ENCODE results near the gene PAQR4.

PAQR4 gene

DNA sequence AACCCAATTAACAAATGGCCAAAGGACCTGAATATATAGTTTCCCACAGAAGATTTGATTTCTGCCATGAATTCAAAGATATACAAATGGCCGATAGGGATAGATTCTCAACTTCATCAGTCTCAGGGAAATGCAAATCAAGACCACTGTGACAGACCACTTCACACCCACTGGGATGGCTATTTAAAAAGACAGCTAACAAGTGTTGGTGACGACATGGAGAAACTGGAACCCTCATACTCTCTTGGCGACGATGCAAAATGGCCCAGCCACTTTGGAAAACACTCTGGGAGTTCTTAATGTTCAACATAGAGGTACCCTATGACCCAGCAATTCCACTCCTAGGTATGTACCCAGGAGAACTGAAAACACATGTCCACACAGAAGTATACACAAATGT is 22.5 kb upstream of the PAQR4 start:
- no peak for DNase-seq

DNA sequence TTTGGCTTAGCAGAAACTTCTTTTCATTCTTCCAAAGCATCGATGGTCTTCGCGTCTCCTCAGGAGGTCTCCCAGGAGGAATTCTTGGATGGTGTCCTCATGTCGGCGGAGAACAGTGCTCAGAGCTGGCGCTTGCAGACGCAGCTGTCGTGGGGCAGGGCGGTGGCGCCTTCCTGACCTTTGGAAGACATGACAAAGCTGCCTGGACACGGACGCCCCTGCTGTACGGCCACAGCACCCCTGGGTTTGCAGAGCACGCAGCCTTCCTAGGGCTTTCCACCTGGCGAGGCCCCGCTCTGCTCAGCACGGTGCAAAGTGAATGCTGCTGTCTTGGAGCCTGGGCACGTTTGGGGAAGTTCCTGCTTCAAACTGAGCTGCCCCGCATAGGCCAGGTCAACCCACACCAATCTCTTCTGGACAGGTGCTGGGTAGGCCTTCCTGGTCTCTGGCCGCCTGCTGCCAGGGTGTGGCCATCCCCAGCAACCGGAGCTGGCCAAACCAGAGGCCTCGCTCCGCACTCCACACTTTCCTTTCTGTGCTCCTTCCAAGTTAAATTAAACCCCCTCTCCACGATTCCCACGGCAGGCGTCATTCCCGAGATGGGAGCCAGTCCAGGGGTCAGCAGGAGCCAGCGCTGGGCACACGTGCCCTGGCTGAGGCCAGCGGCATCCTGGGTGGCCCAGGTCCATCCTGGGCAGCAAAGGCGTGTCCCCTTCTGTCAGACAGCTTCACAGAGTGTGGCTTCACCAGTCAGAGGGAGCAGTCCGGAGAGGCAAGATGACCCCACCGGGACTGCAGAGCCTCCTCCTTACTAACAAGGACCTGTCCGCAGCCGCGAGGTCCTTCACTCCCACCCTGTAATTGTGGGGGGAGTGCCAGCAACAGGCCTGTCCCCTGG is 20.1 kb upstream of the PAQR4 start:
- no peak for DNase-seq

DNA sequence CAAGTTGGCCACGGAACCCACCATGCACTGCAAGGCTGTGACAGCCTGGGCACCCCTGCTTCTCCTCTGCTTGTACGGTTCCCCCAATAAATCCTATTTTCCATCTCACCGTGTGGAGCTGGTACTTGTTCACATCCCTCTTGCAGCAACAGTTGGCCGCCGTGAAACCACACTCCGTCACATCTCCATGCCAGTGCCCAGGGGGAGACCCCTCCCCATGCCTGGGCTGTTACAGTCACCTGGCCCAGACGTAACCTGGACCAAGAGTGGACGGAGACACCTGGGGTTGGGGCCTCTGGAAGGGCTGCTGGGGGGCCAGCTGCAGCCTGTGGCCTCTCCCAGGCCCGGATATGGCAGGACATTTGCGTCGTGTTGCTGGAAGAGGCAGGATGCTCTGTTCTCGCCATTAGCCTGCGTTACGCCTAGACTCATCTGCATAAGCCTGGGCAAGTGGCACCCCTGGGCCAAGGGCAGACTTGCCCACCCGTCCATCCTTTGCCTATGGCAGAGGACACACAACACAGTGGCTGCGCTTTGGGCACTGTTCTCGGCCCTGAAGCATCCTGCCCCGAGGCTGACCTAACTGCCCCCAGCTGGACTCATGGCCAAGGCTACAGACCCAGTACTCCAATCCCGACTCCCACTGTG is 19.3 kb upstream of the PAQR4 start:
- no peak for DNase-seq

DNA sequence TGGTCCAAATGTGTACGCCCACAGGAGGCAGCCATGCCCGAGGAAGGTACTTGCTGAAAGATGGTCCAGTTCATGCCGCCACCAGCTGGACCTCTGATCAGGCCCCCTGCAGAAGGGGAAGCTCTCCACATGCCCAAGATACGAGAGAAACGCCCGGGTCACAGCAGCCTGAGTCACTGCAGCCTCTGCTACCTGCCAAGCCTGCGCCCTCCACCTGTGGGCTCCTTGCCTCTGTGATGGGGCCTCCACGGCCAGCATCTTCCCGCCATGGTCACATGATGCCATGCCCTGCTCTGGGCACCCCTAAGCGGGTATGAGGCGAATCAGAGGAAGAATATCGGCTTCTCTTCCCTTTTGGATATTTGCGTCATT is 18.8 kb upstream of the PAQR4 start:
- DNase-seq, result no peak

DNA sequence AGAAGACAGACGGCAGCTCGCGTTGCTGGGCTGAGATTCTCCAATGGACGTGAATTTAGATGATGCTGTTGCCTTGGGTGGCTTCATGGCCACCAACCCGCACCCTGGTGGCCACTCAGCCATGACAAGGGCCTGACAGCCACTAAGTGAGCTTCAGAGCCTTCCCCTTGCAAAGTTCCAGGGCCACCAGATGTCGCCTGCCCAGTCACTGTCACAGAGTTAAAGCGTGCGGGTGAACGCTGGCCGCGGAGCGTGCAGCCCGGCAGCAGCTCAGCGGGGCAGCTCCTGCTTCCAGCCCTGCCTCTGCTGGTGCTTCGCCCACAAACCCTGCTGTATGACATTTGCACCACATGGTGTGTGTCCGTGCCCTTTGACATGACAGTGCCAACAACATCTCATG is 18.4 kb upstream of the PAQR4 start:
- no peak for DNase-seq

DNA sequence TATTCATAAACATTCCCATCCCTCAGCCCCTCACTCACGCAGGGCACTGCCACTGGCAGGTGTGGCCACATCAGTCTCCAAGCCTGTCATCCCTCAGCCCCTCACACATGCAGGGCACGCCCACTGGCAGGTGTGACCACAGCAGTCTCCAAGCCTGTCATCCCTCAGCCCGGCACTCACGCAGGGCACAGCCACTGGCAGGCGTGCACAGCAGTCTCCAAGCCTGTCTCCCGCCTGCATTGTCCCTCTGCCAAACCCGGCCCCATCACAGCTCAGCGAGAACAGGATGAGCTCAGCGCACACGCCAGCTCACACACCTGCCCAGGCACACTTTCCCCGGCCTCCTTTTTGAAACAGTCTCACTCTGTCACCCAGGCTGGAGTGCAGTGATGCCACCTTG is 16.5 kb upstream of the PAQR4 start:
- no peak for DNase-seq

DNA sequence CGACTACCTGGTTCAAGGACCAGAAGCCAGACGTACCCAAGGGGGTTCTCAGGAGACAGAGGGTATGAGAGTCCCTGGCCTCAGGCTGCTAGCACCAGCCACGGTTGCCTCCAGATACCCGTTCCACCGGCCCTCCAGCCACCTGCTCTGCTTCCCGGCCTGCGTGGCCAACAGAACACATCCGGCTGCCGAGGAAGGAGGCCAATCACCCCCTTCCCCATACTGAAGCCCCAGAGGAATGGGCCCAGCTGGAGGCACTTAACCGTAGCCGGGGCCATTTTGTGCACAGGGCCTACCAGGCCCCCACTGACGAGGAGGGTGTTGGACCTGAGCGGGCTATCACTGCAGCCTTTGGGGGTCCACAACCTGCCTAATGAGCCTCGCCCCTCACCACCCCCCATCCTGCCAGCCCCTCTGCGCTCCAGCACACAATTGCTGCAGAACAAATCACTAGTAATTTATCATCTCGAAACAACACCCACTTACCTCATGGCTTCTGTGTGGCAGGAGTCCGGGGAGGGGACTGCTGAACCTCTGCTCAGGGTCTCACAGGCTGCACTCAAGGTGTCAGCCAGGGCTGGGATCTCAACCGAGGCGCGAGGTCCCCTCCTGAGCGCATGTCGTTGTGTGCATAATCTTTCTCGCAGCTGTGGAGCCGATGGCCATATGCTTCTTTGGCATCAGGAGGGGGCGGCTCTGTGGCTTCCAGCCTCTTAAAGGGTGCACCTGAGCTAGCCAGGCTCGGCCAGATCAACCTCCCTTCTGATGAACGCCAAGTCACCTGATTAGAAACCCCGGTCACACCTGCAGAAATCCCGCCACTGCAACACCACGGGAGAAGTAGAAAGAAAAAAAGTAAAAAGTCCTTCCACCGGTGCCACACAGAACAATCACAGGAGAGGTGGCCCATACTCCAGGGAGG is 15.2 kb upstream of the PAQR4 start:
- DNase-seq, result no peak

DNA sequence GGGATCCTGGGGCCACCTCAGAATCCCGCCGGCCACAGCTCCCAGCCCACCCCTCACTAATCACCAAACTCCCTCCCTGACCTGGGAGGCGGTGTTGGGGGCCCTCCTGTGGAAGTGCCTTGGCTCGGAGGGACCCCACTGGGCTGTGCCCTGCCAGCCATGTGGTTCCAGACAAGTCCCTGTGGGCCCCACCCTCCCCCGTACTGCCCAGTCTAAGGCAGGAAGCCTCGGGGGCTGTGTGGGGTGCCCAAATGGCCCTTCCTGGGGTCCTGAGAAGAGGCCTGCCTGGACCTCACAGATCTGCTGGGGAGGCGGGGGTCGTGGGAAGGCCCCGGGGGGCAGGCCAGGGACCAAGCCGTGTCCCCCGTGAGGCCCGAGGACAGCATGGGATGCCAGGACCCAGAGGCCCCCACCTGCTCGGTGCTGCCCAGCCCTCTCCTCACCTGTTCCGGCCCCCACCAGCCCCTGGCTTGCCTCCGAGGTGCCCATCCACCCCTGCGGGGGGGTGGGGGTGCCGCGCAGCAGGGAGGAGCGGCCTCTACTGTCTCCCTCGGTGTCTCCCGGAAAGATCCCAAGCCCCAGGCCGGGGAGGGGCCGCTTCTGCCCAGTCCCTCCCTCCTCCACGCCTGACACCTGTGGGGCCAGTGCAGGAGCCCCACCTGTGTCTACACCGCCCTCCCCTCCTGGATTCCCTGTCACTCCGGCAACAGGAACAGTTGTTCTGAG is 14.3 kb upstream of the PAQR4 start:
- no peak for DNase-seq

DNA sequence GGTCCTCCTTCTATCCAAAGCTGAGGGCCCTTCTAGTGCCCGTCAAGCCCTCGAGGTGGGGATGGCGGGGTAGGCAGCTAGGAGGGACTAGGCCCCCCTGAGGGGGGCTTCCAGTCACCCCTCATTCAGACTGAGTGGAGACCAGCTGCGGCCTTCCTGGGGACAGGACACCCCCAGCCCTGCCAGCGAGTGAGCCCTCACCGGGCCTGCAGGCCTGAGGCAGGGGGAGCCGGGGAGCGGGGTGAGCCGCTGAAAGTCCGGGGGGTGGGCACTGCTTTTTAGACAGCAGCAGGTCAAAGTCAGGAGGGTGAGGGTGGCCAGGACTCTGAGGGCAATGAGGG is 13.7 kb upstream of the PAQR4 start:
- no peak for DNase-seq

DNA sequence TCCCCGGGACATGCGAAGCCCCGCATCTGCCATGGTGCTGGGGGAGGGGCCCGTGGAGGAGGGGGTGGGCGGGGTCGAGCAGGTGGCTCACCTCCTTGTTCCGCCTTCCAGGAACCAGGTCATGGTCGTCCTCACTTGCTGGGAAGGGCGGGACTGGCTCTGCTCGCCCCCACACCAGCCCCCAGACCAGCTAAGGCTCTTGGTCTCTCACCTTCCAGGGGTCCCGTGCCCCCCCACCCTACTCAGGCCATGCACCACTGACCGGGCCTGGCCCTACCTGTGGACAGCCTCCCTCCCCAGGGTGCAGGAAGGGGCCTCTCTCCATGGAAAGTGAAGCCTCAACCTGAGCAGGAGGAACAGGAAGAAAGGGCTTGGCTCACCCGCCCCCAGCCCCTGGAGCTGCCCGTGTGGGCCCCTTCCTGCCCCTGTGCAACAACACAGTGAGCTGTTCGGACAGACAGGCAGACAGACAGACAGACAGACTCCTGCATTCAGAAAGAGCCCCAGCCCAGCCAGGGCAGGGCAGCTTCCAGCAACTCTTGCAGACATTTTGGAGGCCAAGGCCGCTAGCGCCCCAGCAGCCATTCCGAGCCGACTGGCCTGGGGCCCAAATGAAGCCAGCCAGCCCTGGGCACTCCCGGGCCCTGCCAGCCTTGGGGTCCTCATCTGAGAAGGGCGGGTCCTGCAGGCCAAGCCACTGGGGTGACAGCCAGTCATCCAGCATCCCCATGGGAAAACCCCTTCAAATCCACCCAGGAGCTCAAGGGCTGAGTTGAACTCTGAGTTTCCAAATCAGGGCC is 13.2 kb upstream of the PAQR4 start:
- peak; percentile 89 for DNase-seq

DNA sequence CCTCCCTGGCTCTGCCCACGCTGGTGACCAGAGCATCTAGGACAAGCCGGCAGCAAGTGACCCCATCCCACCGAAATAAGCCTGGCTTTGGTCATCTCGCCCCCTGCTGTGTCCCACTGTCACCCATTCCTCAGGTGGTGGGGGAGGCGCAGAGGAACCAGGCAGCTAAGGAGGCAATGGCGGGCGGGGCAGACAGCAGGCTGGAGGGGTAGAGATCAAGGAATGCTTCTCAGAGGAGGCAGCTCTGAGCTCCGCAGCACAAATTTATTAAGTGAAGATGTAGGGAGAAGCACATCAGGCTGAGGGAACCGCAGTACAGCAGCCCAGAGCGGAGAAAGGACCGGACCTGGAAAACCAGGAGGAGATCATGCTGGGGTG is 12.6 kb upstream of the PAQR4 start:
- no peak for DNase-seq

DNA sequence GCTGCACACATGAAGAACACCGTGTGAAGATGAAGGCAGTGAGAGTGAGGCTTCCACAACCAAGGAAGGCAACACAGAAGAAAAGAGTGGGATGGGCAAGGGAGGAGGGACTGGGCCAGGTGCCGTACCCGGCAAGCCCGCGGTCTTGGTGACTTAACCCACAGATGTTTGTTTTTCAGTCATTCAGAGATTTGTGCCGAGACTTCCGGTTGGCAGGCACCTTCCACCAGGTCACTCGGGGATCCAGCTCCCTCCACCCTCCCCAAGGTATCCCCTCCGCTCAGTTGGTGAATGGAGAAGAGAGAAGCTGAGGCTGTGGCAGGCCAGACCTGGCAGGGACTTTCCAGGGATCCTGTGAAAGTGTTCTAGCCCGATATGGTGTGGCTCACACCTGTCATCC is 9.9 kb upstream of the PAQR4 start:
- no peak for DNase-seq

DNA sequence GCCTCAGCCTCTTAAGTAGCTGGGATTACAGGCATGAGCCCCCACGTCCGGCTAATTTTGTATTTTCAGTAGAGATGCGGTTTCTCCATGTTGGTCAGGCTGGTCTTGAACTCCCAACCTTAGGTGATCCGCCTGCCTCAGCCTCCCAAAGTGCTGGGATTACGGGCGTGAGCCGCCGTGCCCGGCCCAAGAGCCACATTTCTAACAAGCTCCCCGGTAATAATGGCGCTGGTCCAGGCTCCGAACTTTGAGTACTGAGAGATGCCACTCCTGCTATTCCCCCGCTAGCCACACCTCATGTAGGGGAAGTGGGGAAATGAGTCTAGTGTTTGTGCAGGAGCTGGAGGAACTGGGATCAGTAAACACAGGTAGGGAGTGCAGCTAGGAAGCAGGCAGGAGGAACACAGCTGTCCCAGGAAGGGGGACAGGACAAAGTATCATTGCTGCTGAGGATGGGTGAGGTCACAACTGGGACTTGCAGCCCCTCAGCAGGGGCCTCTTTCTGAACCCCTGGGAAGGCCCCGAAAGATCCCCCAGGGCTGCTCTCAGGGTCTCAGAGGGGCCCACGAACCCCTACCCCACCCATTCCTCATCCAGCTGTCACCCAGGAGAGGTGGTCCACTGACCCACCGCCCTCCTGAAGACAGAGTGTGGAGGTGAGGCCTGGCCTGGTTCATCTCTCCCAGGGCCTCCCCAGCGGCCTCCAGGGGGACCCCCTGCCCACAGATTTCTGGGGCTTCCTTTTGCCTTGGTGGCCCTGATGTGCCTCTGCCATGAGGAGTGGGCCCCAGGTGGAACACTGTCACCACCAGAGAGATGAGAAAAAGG is 8.8 kb upstream of the PAQR4 start:
- DNase-seq, result no peak

DNA sequence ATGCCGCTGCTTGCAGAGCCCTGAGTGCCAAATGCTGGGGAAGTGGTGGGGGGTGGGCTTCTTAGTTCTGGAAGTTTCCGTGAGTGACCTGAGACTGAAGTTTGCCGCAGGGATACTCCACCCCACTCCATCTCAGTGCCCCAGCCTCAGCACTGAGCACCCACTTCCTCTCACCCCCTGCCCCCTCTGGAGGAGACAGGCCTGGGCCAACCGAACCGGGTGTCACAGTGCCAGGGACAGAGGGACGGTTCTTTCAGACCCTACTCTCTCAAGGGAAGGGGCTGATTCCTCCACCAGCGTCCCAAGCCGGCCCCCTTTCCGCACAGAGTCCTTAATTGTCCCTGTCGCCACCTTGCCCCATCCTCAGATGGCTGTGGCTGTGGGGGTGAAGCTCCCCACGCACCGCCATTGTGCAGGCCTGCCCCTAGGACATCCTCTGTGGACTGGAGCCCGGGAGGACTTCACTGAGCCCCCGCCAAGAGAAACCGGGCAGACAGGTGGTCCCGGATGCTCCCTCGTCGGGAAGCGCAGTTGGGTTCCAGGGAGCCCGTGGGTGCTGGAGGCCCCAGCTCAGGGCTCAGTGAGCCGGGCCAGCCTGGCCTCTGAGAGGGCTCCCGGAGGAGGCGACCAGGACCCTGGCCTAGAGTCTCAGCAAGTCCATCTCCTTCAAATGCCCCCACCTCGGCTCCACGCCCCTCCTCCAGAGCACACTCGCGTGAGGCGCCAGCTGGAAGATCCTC is 6.6 kb upstream of the PAQR4 start:
- no peak for DNase-seq

DNA sequence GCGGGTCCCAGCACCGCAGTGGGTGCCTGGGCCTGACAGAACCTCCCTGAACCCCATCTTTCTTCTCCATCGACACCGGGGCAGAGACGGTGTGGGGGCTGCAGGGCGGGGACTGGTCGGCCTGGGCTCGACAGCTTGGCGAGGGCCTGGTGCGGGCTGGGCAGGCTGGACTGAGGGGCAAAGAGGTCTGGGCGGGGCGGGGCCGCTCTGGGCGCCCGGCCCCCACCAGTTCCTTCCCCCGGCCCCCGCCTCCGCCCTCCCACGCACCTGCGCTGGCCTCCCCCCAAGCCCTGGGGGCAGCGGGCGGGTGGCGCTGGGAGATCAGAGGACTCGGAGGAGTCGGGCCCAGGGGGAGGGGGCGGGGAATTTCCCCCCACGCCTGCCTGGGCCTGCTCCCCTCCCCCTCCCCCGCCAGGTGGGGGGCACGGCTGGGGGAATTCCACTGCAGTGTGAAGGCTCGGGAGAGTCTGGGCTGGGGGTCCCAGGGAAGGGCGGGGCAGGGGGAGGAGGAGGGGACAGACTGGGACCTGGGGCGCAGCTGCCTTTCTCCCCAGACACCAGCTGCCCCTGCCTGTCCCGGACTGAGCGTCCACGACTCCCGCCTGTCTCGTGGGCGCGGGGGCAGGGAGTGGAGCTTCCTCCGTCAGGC is 6.0 kb upstream of the PAQR4 start:
- DNase-seq, result peak in 1 of 3 donors; percentile 28

DNA sequence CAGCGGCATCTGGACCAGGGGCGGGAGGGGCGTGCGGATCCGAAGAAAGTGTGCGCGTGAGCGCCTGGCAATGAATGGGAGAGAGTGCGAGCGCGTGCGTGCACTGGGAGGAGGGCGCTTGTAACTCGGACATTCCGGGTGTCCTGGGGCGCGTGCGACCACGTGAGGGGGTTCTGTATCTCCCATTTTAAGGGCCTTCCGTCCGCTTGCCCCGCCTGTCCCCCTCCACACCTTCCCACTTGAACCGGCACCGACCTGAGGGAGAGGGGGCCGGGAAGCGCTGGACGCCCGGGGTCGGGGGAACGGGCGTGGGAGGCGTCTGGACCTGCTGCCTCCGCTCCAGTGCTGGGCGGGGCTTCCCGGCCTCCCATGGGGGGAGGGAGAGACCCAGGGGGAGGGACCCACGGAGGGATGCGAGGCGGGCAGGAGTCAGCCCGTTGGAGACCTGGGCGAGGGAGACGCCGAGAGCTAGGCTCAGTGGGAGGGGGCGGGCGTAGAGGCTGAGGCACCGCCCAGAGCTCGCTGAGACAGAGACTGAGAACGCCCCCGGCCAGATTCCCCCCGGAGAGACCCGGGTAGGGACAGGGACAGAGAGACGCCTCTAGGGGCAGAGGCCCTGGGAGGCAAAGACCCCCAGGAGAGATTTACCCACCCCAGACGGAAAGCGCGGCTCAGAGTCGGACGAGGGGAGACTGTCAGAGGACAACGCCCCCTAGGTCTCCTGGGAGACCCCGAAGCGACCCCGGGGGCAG is 5.2 kb upstream of the PAQR4 start, which contains the start of gene KREMEN2:
TSS of gene KREMEN2 (plus strand) at position 553 of the 752 bp plus-strand sequence. CDS start 246 bp downstream, outside the sequence.
- peak; percentile 49 to 75 (median 53) for DNase-seq

DNA sequence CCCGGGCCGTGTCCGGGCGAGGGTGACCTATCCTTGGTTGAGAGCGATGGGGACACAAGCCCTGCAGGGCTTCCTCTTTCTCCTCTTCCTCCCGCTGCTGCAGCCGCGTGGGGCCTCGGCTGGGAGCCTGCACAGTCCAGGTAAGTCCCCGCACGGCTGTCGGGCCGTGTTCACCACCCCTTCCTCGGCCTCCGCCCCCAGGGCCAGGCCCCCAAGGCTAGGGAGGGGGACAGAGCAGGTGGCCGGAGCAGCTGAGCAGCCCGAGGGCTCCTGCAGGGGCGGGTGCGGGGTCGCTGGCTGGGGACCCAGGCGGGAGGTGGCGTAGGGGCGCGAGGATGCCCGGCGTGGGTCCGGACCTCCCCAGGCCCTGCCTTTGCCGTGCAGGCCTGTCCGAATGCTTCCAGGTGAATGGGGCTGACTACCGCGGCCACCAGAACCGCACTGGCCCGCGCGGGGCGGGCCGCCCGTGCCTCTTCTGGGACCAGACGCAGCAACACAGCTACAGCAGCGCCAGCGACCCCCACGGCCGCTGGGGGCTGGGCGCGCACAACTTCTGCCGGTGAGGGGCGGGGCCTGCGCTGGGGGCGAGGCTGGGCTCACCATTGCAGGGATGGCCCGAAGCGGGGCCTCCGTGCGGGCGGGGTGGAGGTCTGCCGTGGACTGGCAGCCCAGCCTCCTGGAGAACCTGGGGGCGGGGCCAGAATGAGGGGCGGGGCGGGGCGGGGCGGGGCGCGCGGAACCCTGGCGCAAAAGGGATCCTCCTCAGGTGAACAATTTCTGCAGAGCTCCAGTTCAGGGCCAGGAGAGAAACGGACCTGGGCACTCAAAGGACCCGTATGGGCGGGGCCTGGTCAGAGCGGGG is 4.4 kb upstream of the PAQR4 start:
- peak in 2 of 3 donors; percentile 35 to 55 for DNase-seq
